HCT116 (cell line): ENCODE data around the gene BCAP31. TPM values are rescaled to one million over a fixed set of nuclear protein-coding genes. Genes with fewer than 3 reads are reported as not detected.

Source experiments
- ATAC-seq: fragments of 200-7000 bp; cut with Tn5 transposase; 2 replicates; pipeline ENCODE4 v1.9.1; 2020; ENCODE audit warnings: mild to moderate bottlenecking, moderate library complexity
- BruUV-seq: library from RNA; stranded (reverse); fragments of 400-500 nt; replicated peaks from 2 replicates; lab custom pipeline; 2021; lab: Mats Ljungman, UMichigan
- CTCF ChIA-PET: fragments of 300-600 bp; sonication (Branson Sonifier 250); formaldehyde crosslinking; loops from one replicate; lab custom pipeline; 2021; ENCODE audit warnings: antibody characterized with exemption; lab: Charles Lee
- POLR2A ChIA-PET: fragments of 300-600, 350-600 bp; sonication (Branson Sonifier 250); formaldehyde crosslinking; loops from one replicate; lab custom pipeline; 2021; ENCODE audit warnings: antibody characterized with exemption; lab: Charles Lee
- RAD21 ChIA-PET, 2 experiments: fragments of 300-600 bp; sonication (Branson Sonifier 250); formaldehyde crosslinking; loops; one replicate each; lab custom pipeline; 2023; ENCODE audit warnings: low total read pairs in 2 of 2; ENCODE audit not compliant: uncharacterized antibody in 2 of 2, unreplicated experiment in 2 of 2, low non-redundant PET in 1 of 2; lab: Charles Lee
- DNase-seq: peaks from one replicate; pipeline ENCODE4 v3.0.0-alpha.2; 2010; ENCODE audit warnings: low read depth, low spot score
- H2AFZ ChIP-seq: fragments of 200-600 bp; shearing (Covaris generic), sonication (generic); 2 replicates; pipeline ENCODE4 v1.6.1; 2017; ENCODE audit warnings: low read depth, mixed run types, mixed read lengths, antibody characterized with exemption, low read length; ENCODE audit not compliant: poor library complexity, severe bottlenecking
- H3K27ac ChIP-seq: 2 replicates; pipeline ENCODE4 v1.5.1; 2012; ENCODE audit warnings: low read depth, low read length
- H3K27me3 ChIP-seq: fragments of 200-600 bp; sonication (generic); 2 replicates; pipeline ENCODE4 v1.6.1; 2016; ENCODE audit warnings: mixed run types, low read length, mixed read lengths; ENCODE audit not compliant: insufficient read depth
- H3K36me3 ChIP-seq, 2 experiments: fragments of 200-500 bp in 1 of 2; fragments of 200-600 bp in 1 of 2; sonication (Bioruptor generic) in 1 of 2; sonication (generic) in 1 of 2; 2 replicates each; pipeline versions ENCODE4 v1.5.1 to v1.6.1; 2014 to 2016; ENCODE audit warnings: low read length in 2 of 2, inconsistent platforms in 1 of 2, mixed read lengths in 1 of 2, mixed run types in 1 of 2; ENCODE audit not compliant: insufficient read depth in 2 of 2, control insufficient read depth in 1 of 2
- H3K4me1 ChIP-seq, 2 experiments: fragments of 200-600 bp in 1 of 2; sonication (generic) in 1 of 2; 2 replicates each; pipeline versions ENCODE4 v1.5.1 to v1.6.1; 2012 to 2017; ENCODE audit warnings: low read length in 2 of 2, inconsistent platforms in 1 of 2, mild to moderate bottlenecking in 1 of 2, mixed read lengths in 1 of 2, mixed run types in 1 of 2, moderate library complexity in 1 of 2; ENCODE audit not compliant: insufficient read depth in 2 of 2, control insufficient read depth in 1 of 2
- H3K4me2 ChIP-seq: fragments of 200-600 bp; sonication (generic); 2 replicates; pipeline ENCODE4 v1.6.1; 2017; ENCODE audit warnings: mixed run types, low read length, mixed read lengths
- H3K4me3 ChIP-seq, 2 experiments: fragments of 200-600 bp in 1 of 2; sonication (generic) in 1 of 2; replicated peaks in 1 of 2; 2 replicates each; pipeline ENCODE4 v1.5.1; 2011 to 2016; ENCODE audit warnings: low read length in 2 of 2, control low read depth in 1 of 2, low read depth in 1 of 2, mild to moderate bottlenecking in 1 of 2, mixed read lengths in 1 of 2, mixed run types in 1 of 2
- H3K79me2 ChIP-seq: fragments of 200-600 bp; sonication (generic); 2 replicates; pipeline ENCODE4 v1.6.1; 2017; ENCODE audit warnings: mild to moderate bottlenecking, mixed run types, low read length, moderate library complexity, mixed read lengths; ENCODE audit not compliant: insufficient read depth
- H3K9ac ChIP-seq: fragments of 200-600 bp; sonication (generic); 2 replicates; pipeline ENCODE4 v1.6.1; 2016; ENCODE audit warnings: low read length, mixed read lengths
- H3K9me2 ChIP-seq: fragments of 200-600 bp; sonication (generic), shearing (Covaris generic); 2 replicates; pipeline ENCODE4 v1.6.1; 2017; ENCODE audit warnings: mixed run types, mild to moderate bottlenecking, moderate library complexity; ENCODE audit not compliant: insufficient read depth
- H3K9me3 ChIP-seq, 2 experiments: fragments of 200-500 bp in 1 of 2; fragments of 200-600 bp in 1 of 2; sonication (Bioruptor generic) in 1 of 2; sonication (generic) in 1 of 2; 2 replicates each; pipeline ENCODE4 v1.6.1; 2014 to 2017; ENCODE audit warnings: low read length in 2 of 2, mixed read lengths in 2 of 2, inconsistent platforms in 1 of 2, low read depth in 1 of 2, mild to moderate bottlenecking in 1 of 2, mixed run types in 1 of 2, moderate library complexity in 1 of 2; ENCODE audit not compliant: control insufficient read depth in 1 of 2, insufficient read depth in 1 of 2
- H4K20me1 ChIP-seq: fragments of 200-600 bp; sonication (generic), shearing (Covaris generic); 2 replicates; pipeline ENCODE4 v1.6.1; 2017; ENCODE audit warnings: mixed run types, mild to moderate bottlenecking, moderate library complexity; ENCODE audit not compliant: insufficient read depth
- EZH2 ChIP-seq: fragments of 200-600 bp; sonication (generic); IDR thresholded peaks from 2 replicates; pipeline ENCODE4 v1.6.1; 2017; ENCODE audit warnings: antibody characterized with exemption, mixed run types
- EZH2phosphoT487 ChIP-seq: fragments of 200-600 bp; IDR thresholded peaks from 2 replicates; pipeline ENCODE4 v1.6.1; 2018; ENCODE audit warnings: antibody characterized with exemption, borderline replicate concordance
- FOSL1 ChIP-seq: IDR thresholded peaks from 2 replicates; pipeline ENCODE4 v1.6.1; 2012; ENCODE audit warnings: low read depth
- JUND ChIP-seq: IDR thresholded peaks from 2 replicates; pipeline ENCODE4 v1.6.1; 2012
- MAX ChIP-seq: IDR thresholded peaks from 2 replicates; pipeline ENCODE4 v1.6.1; 2012
- REST ChIP-seq: IDR thresholded peaks from 2 replicates; pipeline ENCODE4 v1.6.1; 2012; ENCODE audit warnings: low read depth
- SP1 ChIP-seq: IDR thresholded peaks from 2 replicates; pipeline ENCODE4 v1.6.1; 2012; ENCODE audit warnings: low read depth
- TCF7L2 ChIP-seq: IDR thresholded peaks from 2 replicates; pipeline ENCODE4 v1.7.0; 2011; ENCODE audit warnings: borderline replicate concordance, inconsistent platforms; ENCODE audit not compliant: insufficient read depth, insufficient read length; ENCODE audit errors: extremely low read depth
- YY1 ChIP-seq: IDR thresholded peaks from 2 replicates; pipeline ENCODE4 v1.6.1; 2011; ENCODE audit warnings: low read length, low read depth, moderate library complexity, mild to moderate bottlenecking; ENCODE audit not compliant: insufficient replicate concordance; ENCODE audit errors: extremely low read depth
- ZFX ChIP-seq: fragments of 450-650 bp; IDR thresholded peaks from 2 replicates; pipeline ENCODE4 v1.6.1; 2017
- ZNF274 ChIP-seq: fragments of 200-500 bp; sonication (Bioruptor generic); IDR thresholded peaks from 2 replicates; pipeline ENCODE4 v1.6.1; 2014; ENCODE audit warnings: mild to moderate bottlenecking, low read depth, low read length, inconsistent platforms
- intact Hi-C: fragments of 100-400 bp; cut with micrococcal nuclease; formaldehyde crosslinking; loops from 2 replicates; pipeline ENCODE4 v1.10.0; 2022
- total RNA-seq: library from RNA; stranded (reverse); gene quantifications from one replicate; pipeline ENCODE4 v1.2.1, GENCODE V29; 2021; ENCODE audit not compliant: unreplicated experiment

The BCAP31 gene
- total RNA-seq, 1 experiment from 2014 or later, result 185 TPM

- Histone ChIP-seq H3K9me2 (no peaks in the 10 kb centered on the region), H2AFZ (no peak overlapping the region), H3K27ac (no peak overlapping the region), H3K27me3 (no peaks in the 10 kb centered on the region), H3K9ac (no peak overlapping the region), H3K79me2 (peaks cover 8% of the 10 kb centered on the region), H4K20me1 (no peaks in the 10 kb centered on the region), H3K36me3 (no peaks in the 10 kb centered on the region), H3K4me1 (peaks cover 2 to 21% of the 10 kb centered on the region in 2 experiments; a peak in 3 of 4 replicates)
- CTCF ChIA-PET, result interaction anchor here (1.4 kb wide), 1 partner anchor 17 kb away, joined by 3 read pairs; no protein-coding TSS in a partner anchor
- intact Hi-C loops, result no loop called here
- POLR2A ChIA-PET, result no interaction called here
- ATAC-seq (no peak), DNase-seq (no peak)
- RAD21 ChIA-PET, result no interaction called here
- no peak for TF ChIP-seq EZH2
- TF ChIP-seq SP1, result no peak
- no peak for TF ChIP-seq TCF7L2
- TF ChIP-seq, all 23 proteins: peak for 0
- no peaks in the 10 kb centered on the region for H3K9me3 ChIP-seq
- H3K4me2 ChIP-seq, result no peak overlapping the region
- H3K4me3 ChIP-seq, result no peak overlapping the region
- no TSS peak for BruUV-seq
Measured at GRCh38 chrX:153685156-153685536, 39.0 kb downstream of the BCAP31 start.

- ChIA-PET CTCF (no interaction called here), POLR2A (no interaction called here), RAD21 (no interaction called here)
- H3K9me2 ChIP-seq, result no peaks in the 10 kb centered on the region
- intact Hi-C loops, result no loop called here
- no peak for ATAC-seq
- no peaks in the 10 kb centered on the region for H3K36me3 ChIP-seq
- no peak overlapping the region for H3K9ac ChIP-seq
- DNase-seq, result no peak
- H4K20me1 ChIP-seq, result no peaks in the 10 kb centered on the region
- H3K4me1 ChIP-seq, result peaks cover 0 to 15% of the 10 kb centered on the region in 2 experiments; a peak in 2 of 4 replicates
- peaks cover 3% of the 10 kb centered on the region; the same call in 1 of the 2 replicates for H3K79me2 ChIP-seq
- no peaks in the 10 kb centered on the region for H3K27me3 ChIP-seq
- BruUV-seq, result no TSS peak
- H2AFZ ChIP-seq, result no peak overlapping the region
- no peak overlapping the region for H3K27ac ChIP-seq
- TF ChIP-seq TCF7L2 (no peak), ZNF274 (no peak), SP1 (no peak), ZFX (no peak), EZH2phosphoT487 (no peak), JUND (no peak), REST (no peak), YY1 (no peak), MAX (no peak), FOSL1 (no peak)
- no peak overlapping the region for H3K4me2 ChIP-seq
- H3K4me3 ChIP-seq, result no peak overlapping the region
- no peaks in the 10 kb centered on the region for H3K9me3 ChIP-seq
Measured at GRCh38 chrX:153684467-153685155, 39.6 kb downstream of the BCAP31 start.
